Measurements from ENCODE around the gene ATP2B2. TPM values are rescaled to one million over a fixed set of nuclear protein-coding genes. Genes with fewer than 3 reads are reported as not detected.

ATP2B2 gene
- total RNA-seq, 1 donor from 2014 or later: 0.13 TPM

DNA sequence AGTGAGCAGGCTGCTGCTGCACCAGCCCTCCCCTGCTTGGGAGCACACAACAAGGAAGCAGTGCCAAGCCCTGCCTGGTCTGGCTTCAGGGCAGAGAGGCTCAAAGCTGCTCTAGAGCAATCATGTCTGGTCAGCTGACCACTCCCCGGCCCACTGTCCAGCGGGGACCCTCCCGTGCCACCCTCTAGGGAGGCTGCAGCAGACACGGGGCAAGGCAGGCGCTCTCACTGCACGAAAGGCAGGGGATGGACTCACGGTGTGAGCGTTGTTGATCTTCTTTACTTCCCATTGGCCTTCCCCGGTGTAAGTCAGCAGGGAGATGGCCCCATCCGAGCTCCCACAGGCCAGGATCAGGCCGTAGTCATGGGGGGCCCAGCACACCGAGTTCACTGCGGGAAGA lies 193.7 kb downstream of the ATP2B2 start:
- Mint-ChIP-seq H3K9me3 (ENCODE audit: unreplicated experiment) (no peaks in the 10 kb centered on the region), H3K27ac (ENCODE audit: unreplicated experiment) (no peak overlapping the region), H3K4me1 (ENCODE audit: unreplicated experiment) (peaks cover 3% of the 10 kb centered on the region), H3K36me3 (ENCODE audit: unreplicated experiment) (peaks cover 55% of the 10 kb centered on the region), H3K4me3 (ENCODE audit: unreplicated experiment) (no peak overlapping the region), H3K27me3 (ENCODE audit: unreplicated experiment) (no peaks in the 10 kb centered on the region)
- DNase-seq (ENCODE audit: extremely low spot score, unreplicated experiment): no peak
- TF ChIP-seq, protein P1, sequence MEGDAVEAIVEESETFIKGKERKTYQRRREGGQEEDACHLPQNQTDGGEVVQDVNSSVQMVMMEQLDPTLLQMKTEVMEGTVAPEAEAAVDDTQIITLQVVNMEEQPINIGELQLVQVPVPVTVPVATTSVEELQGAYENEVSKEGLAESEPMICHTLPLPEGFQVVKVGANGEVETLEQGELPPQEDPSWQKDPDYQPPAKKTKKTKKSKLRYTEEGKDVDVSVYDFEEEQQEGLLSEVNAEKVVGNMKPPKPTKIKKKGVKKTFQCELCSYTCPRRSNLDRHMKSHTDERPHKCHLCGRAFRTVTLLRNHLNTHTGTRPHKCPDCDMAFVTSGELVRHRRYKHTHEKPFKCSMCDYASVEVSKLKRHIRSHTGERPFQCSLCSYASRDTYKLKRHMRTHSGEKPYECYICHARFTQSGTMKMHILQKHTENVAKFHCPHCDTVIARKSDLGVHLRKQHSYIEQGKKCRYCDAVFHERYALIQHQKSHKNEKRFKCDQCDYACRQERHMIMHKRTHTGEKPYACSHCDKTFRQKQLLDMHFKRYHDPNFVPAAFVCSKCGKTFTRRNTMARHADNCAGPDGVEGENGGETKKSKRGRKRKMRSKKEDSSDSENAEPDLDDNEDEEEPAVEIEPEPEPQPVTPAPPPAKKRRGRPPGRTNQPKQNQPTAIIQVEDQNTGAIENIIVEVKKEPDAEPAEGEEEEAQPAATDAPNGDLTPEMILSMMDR (IDR thresholded peaks at IDR 0.05): no peak

- Mint-ChIP-seq H3K27me3 (ENCODE audit: unreplicated experiment) (no peaks in the 10 kb centered on the region), H3K9me3 (ENCODE audit: unreplicated experiment) (no peaks in the 10 kb centered on the region), H3K27ac (ENCODE audit: unreplicated experiment) (peak overlapping the region; percentile 31), H3K36me3 (ENCODE audit: unreplicated experiment) (peaks cover 64% of the 10 kb centered on the region), H3K4me1 (ENCODE audit: unreplicated experiment) (peaks cover 3% of the 10 kb centered on the region), H3K4me3 (ENCODE audit: unreplicated experiment) (no peak overlapping the region)
- TF ChIP-seq, protein P1 (IDR thresholded peaks at IDR 0.05): no peak
- DNase-seq (ENCODE audit: extremely low spot score, unreplicated experiment): no peak
These were observed 194.8 kb downstream of the ATP2B2 start for GRCh38 chr3:10310578-10310977.

DNA sequence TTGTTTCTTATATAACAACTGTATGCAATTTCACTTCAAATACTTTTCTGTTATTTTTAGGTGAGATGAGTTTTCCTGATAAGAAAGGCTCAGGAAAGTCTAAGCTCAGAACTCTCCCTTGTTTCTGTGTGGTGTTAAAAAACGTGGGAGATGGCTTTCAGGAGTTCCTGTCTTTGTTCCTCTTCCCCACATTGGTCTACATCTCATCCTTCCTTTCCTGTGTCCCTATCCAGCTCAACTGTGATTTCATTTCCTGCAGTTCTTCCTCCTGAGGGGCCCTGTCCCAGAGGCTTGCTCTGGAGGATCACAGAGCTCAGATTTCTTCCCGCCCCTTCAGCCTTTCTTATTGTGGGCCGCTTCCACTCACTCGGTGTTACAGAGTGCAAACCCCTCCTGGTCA lies 195.7 kb downstream of the ATP2B2 start:
- Mint-ChIP-seq H3K27me3 (ENCODE audit: unreplicated experiment) (no peaks in the 10 kb centered on the region), H3K27ac (ENCODE audit: unreplicated experiment) (no peak overlapping the region), H3K4me1 (ENCODE audit: unreplicated experiment) (peaks cover 3% of the 10 kb centered on the region), H3K9me3 (ENCODE audit: unreplicated experiment) (no peaks in the 10 kb centered on the region), H3K36me3 (ENCODE audit: unreplicated experiment) (peaks cover 68% of the 10 kb centered on the region), H3K4me3 (ENCODE audit: unreplicated experiment) (no peak overlapping the region)
- TF ChIP-seq, protein P1 (IDR thresholded peaks at IDR 0.05): no peak
- no peak for DNase-seq (ENCODE audit: extremely low spot score, unreplicated experiment)

- no peaks in the 10 kb centered on the region for H3K9me3 Mint-ChIP-seq (ENCODE audit: unreplicated experiment)
- TF ChIP-seq, protein P1 (IDR thresholded peaks at IDR 0.05): no peak
- H3K4me3 Mint-ChIP-seq (ENCODE audit: unreplicated experiment): no peak overlapping the region
- H3K36me3 Mint-ChIP-seq (ENCODE audit: unreplicated experiment): peaks cover 68% of the 10 kb centered on the region
- H3K4me1 Mint-ChIP-seq (ENCODE audit: unreplicated experiment): peaks cover 2% of the 10 kb centered on the region
- no peak overlapping the region for H3K27ac Mint-ChIP-seq (ENCODE audit: unreplicated experiment)
- no peaks in the 10 kb centered on the region for H3K27me3 Mint-ChIP-seq (ENCODE audit: unreplicated experiment)
- DNase-seq (ENCODE audit: extremely low spot score, unreplicated experiment): no peak
These were observed 196.7 kb downstream of the ATP2B2 start for GRCh38 chr3:10308678-10309077.

DNA sequence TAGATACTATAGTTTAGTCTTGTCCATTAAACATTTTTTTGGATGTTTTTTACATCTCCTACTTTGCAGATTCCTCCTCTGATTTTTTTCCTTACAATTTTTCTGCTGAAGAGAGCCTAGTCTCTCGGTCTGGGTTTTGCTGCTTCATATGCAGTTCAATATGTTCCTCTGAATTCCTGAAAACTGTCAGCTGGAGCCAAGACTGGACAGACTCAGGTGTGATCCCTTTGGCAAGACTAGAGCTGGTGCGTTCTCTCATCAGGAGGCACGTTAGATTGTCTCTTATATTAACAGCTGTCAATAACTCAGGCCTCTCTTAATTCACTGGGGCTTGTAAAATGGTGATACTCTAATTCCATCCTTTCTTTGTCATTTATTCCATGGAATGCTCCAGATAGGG lies 199.2 kb downstream of the ATP2B2 start:
- Mint-ChIP-seq H3K4me1 (ENCODE audit: unreplicated experiment) (no peaks in the 10 kb centered on the region), H3K36me3 (ENCODE audit: unreplicated experiment) (peaks cover 70% of the 10 kb centered on the region), H3K9me3 (ENCODE audit: unreplicated experiment) (no peaks in the 10 kb centered on the region), H3K27ac (ENCODE audit: unreplicated experiment) (no peak overlapping the region), H3K27me3 (ENCODE audit: unreplicated experiment) (no peaks in the 10 kb centered on the region), H3K4me3 (ENCODE audit: unreplicated experiment) (no peak overlapping the region)
- TF ChIP-seq, protein P1 (IDR thresholded peaks at IDR 0.05): no peak
- DNase-seq (ENCODE audit: extremely low spot score, unreplicated experiment): no peak
